Parathyroid adenoma (tissue), 2 donors: ENCODE measurements around the gene RPS6KA5.
"Not testable (repeated sequence)": the region's sequence is repeated elsewhere in the genome, so short reads cannot be mapped to it uniquely, and the experiment has no call there.

Experiments
- H2AFZ ChIP-seq: fragments of 300-600 bp; sonication (generic); one replicate; pipeline ENCODE4 v1.7.0; 2017; ENCODE audit warnings: antibody characterized with exemption, mild to moderate bottlenecking
- H3K27ac ChIP-seq: fragments of 300-600 bp; sonication (generic); one replicate; pipeline ENCODE4 v1.7.0; 2017
- H3K27me3 ChIP-seq: fragments of 300-600 bp; sonication (generic); one replicate; pipeline ENCODE4 v1.7.0; 2017; ENCODE audit warnings: low read length; ENCODE audit not compliant: control insufficient read depth, insufficient read depth
- H3K36me3 ChIP-seq: fragments of 300-600 bp; sonication (generic); one replicate; pipeline ENCODE4 v1.7.0; 2017; ENCODE audit warnings: low read length; ENCODE audit not compliant: control insufficient read depth, insufficient read depth
- H3K4me1 ChIP-seq: fragments of 300-600 bp; sonication (generic); one replicate; pipeline ENCODE4 v1.7.0; 2017; ENCODE audit warnings: control low read depth
- H3K4me2 ChIP-seq: fragments of 300-600 bp; sonication (generic); one replicate; pipeline ENCODE4 v1.7.0; 2017; ENCODE audit warnings: low read length
- H3K4me3 ChIP-seq: fragments of 300-600 bp; sonication (generic); one replicate; pipeline ENCODE4 v1.7.0; 2017; ENCODE audit warnings: low read depth, low read length
- H3K79me2 ChIP-seq: fragments of 300-600 bp; sonication (generic); one replicate; pipeline ENCODE4 v1.7.0; 2017; ENCODE audit warnings: control low read depth
- H3K9ac ChIP-seq: fragments of 300-600 bp; sonication (generic); one replicate; pipeline ENCODE4 v1.7.0; 2017; ENCODE audit warnings: mild to moderate bottlenecking
- H3K9me3 ChIP-seq: fragments of 300-600 bp; sonication (generic); one replicate; pipeline ENCODE4 v1.7.0; 2017; ENCODE audit warnings: low read length; ENCODE audit not compliant: control insufficient read depth
- CTCF ChIP-seq: fragments of 300-600 bp; sonication (generic); IDR thresholded peaks from one replicate; pipeline ENCODE4 v1.7.0; 2017; ENCODE audit warnings: antibody characterized with exemption, mild to moderate bottlenecking
- donor health status: primary hyperparathyroidism.

Gene RPS6KA5

GRCh38 chr14:91027561-91027960 lies 32.9 kb downstream of the RPS6KA5 start:
- Histone ChIP-seq H3K36me3 (no peaks in the 10 kb centered on the region), H3K4me2 (no peak overlapping the region), H2AFZ (no peak overlapping the region), H3K79me2 (no peaks in the 10 kb centered on the region), H3K9me3 (no peaks in the 10 kb centered on the region), H3K4me1 (no peaks in the 10 kb centered on the region), H3K27me3 (no peaks in the 10 kb centered on the region), H3K27ac (no peak overlapping the region), H3K9ac (no peak overlapping the region), H3K4me3 (no peak overlapping the region)
- TF ChIP-seq CTCF, result no peak

- not testable (repeated sequence) for H3K4me1 ChIP-seq, H3K4me2 ChIP-seq, H3K27ac ChIP-seq, H3K36me3 ChIP-seq, H3K79me2 ChIP-seq, H3K9ac ChIP-seq, H3K4me3 ChIP-seq, H2AFZ ChIP-seq, H3K9me3 ChIP-seq, H3K27me3 ChIP-seq
Observed at GRCh38 chr14:91022622-91023028, 37.8 kb downstream of the RPS6KA5 start.

- Histone ChIP-seq H3K27ac (no peak overlapping the region), H3K4me1 (no peaks in the 10 kb centered on the region), H3K4me2 (no peak overlapping the region), H3K9me3 (no peaks in the 10 kb centered on the region), H3K36me3 (no peaks in the 10 kb centered on the region), H3K4me3 (no peak overlapping the region), H2AFZ (no peak overlapping the region), H3K79me2 (no peaks in the 10 kb centered on the region), H3K27me3 (no peaks in the 10 kb centered on the region), H3K9ac (no peak overlapping the region)
- no peak for TF ChIP-seq CTCF
Observed at GRCh38 chr14:91021991-91022621, 38.3 kb downstream of the RPS6KA5 start.

GRCh38 chr14:91021115-91021514 lies 39.3 kb downstream of the RPS6KA5 start:
- no peak overlapping the region for H2AFZ ChIP-seq
- no peaks in the 10 kb centered on the region for H3K36me3 ChIP-seq
- H3K4me1 ChIP-seq, result no peaks in the 10 kb centered on the region
- TF ChIP-seq CTCF, result no peak
- H3K4me3 ChIP-seq, result no peak overlapping the region
- H3K27ac ChIP-seq, result no peak overlapping the region
- no peaks in the 10 kb centered on the region for H3K9me3 ChIP-seq
- H3K4me2 ChIP-seq, result no peak overlapping the region
- H3K79me2 ChIP-seq, result no peaks in the 10 kb centered on the region
- no peaks in the 10 kb centered on the region for H3K27me3 ChIP-seq
- H3K9ac ChIP-seq, result no peak overlapping the region

GRCh38 chr14:91019673-91020072 lies 40.8 kb downstream of the RPS6KA5 start:
- Histone ChIP-seq H3K4me1 (no peaks in the 10 kb centered on the region), H3K36me3 (no peaks in the 10 kb centered on the region), H3K27me3 (no peaks in the 10 kb centered on the region), H3K4me3 (no peak overlapping the region), H3K9ac (no peak overlapping the region), H3K4me2 (no peak overlapping the region), H3K27ac (no peak overlapping the region), H3K79me2 (no peaks in the 10 kb centered on the region), H3K9me3 (no peaks in the 10 kb centered on the region), H2AFZ (no peak overlapping the region)
- TF ChIP-seq CTCF, result no peak
